K562 (cell line): ENCODE data around the gene RNF19B.

ENCODE experiments used
- ATF3 ChIP-seq, 2 experiments: fragments of 450-650 bp in 1 of 2; sonication (generic) in 1 of 2; formaldehyde crosslinking in 1 of 2; IDR thresholded peaks in 1 of 2; conservative IDR thresholded peaks in 1 of 2; 2 replicates each; pipeline versions ENCODE4 v1.6.1 to v1.8.1; 2016 to 2023; ENCODE audit warnings: mild to moderate bottlenecking in 2 of 2, moderate library complexity in 2 of 2, inconsistent platforms in 1 of 2, missing genetic modification reagents in 1 of 2
- POLR2H ChIP-seq: IDR thresholded peaks from 2 replicates; pipeline ENCODE4 v1.6.1; 2016; ENCODE audit warnings: missing genetic modification characterization, low read depth, mild to moderate bottlenecking, control low read depth, missing compliant biosample characterization, moderate library complexity
- PRMT5 ChIP-seq: sonication (generic); formaldehyde crosslinking; IDR thresholded peaks from 2 replicates; pipeline ENCODE4 v1.5.0; 2020; ENCODE audit warnings: missing genetic modification reagents
- TCF7 ChIP-seq: sonication (generic); IDR thresholded peaks from 2 replicates; pipeline ENCODE4 v1.6.1; 2016; ENCODE audit warnings: antibody characterized with exemption, borderline replicate concordance

GRCh38 chr1:33009561-33009960 is 45.0 kb upstream of the RNF19B start:
- no peak for TF ChIP-seq POLR2H (tag)
- TF ChIP-seq TCF7 = no peak
- no peak for TF ChIP-seq PRMT5
- no peak for TF ChIP-seq ATF3 (IDR thresholded peaks at IDR 0.05)
- TF ChIP-seq ATF3 (CRISPR knock-in tag; conservative IDR thresholded peaks at IDR 0.05) = no peak
